NT2/D1 (cell line): ENCODE measurements around the gene NKX2-4.

Experiments
- DNase-seq: peaks from one replicate; pipeline ENCODE4 v3.0.0-alpha.2; 2011; ENCODE audit warnings: low read depth, low spot score
- H3K27me3 ChIP-seq: 2 replicates; pipeline ENCODE4 v1.6.0; 2011; ENCODE audit warnings: mild to moderate bottlenecking; ENCODE audit not compliant: insufficient read length, insufficient read depth
- H3K36me3 ChIP-seq: 2 replicates; pipeline ENCODE4 v1.6.1; 2011; ENCODE audit warnings: mild to moderate bottlenecking, low read length, mixed read lengths; ENCODE audit not compliant: insufficient read depth, insufficient read length
- H3K4me1 ChIP-seq: 2 replicates; pipeline ENCODE4 v1.5.1; 2011; ENCODE audit not compliant: insufficient read depth, insufficient read length
- H3K4me3 ChIP-seq: 2 replicates; pipeline ENCODE4 v1.5.1; 2011; ENCODE audit warnings: low read depth; ENCODE audit not compliant: insufficient read length
- H3K9ac ChIP-seq: 2 replicates; pipeline ENCODE4 v1.6.0; 2011; ENCODE audit warnings: low read depth; ENCODE audit not compliant: insufficient read length
- H3K9me3 ChIP-seq: 2 replicates; pipeline ENCODE4 v1.5.1; 2011; ENCODE audit warnings: mild to moderate bottlenecking, low read length; ENCODE audit not compliant: insufficient read depth
- SUZ12 ChIP-seq: IDR thresholded peaks from 2 replicates; pipeline ENCODE4 v1.6.1; 2011; ENCODE audit not compliant: insufficient read length, insufficient read depth; ENCODE audit errors: extremely low read depth
- YY1 ChIP-seq: IDR thresholded peaks from 2 replicates; pipeline ENCODE4 v1.6.1; 2011; ENCODE audit not compliant: insufficient read length, insufficient read depth
- ZNF274 ChIP-seq: IDR thresholded peaks from 2 replicates; pipeline ENCODE4 v1.6.1; 2011; ENCODE audit warnings: mild to moderate bottlenecking, low read depth, low read length

The NKX2-4 gene

GRCh38 chr20:21358737-21359136 lies 38.6 kb downstream of the NKX2-4 start:
- no peaks in the 10 kb centered on the region for H3K9me3 ChIP-seq
- H3K4me1 ChIP-seq, result no peaks in the 10 kb centered on the region
- no peak for TF ChIP-seq SUZ12
- no peak for TF ChIP-seq YY1
- no peak for TF ChIP-seq ZNF274
- no peaks in the 10 kb centered on the region for H3K27me3 ChIP-seq
- DNase-seq, result no peak
- no peak overlapping the region for H3K9ac ChIP-seq
- peaks cover 67% of the 10 kb centered on the region for H3K36me3 ChIP-seq
- no peak overlapping the region for H3K4me3 ChIP-seq

- H3K27me3 ChIP-seq, result no peaks in the 10 kb centered on the region
- no peaks in the 10 kb centered on the region for H3K4me1 ChIP-seq
- H3K9ac ChIP-seq, result no peak overlapping the region
- H3K36me3 ChIP-seq, result peaks cover 60% of the 10 kb centered on the region
- no peak for DNase-seq
- no peak for TF ChIP-seq YY1
- no peak for TF ChIP-seq SUZ12
- TF ChIP-seq ZNF274, result no peak
- no peak overlapping the region for H3K4me3 ChIP-seq
- H3K9me3 ChIP-seq, result no peaks in the 10 kb centered on the region
Observed at GRCh38 chr20:21357844-21358243, 39.5 kb downstream of the NKX2-4 start.

- TF ChIP-seq YY1, result no peak
- TF ChIP-seq ZNF274, result no peak
- TF ChIP-seq SUZ12, result no peak
- Histone ChIP-seq H3K36me3 (peaks cover 52% of the 10 kb centered on the region), H3K4me1 (no peaks in the 10 kb centered on the region), H3K9ac (no peak overlapping the region), H3K9me3 (no peaks in the 10 kb centered on the region), H3K4me3 (no peak overlapping the region), H3K27me3 (no peaks in the 10 kb centered on the region)
- no peak for DNase-seq
Observed at GRCh38 chr20:21356386-21356785, 40.9 kb downstream of the NKX2-4 start.

- DNase-seq, result no peak
- Histone ChIP-seq H3K4me1 (no peaks in the 10 kb centered on the region), H3K9ac (no peak overlapping the region), H3K4me3 (no peak overlapping the region), H3K27me3 (no peaks in the 10 kb centered on the region), H3K36me3 (peaks cover 52% of the 10 kb centered on the region), H3K9me3 (no peaks in the 10 kb centered on the region)
- no peak for TF ChIP-seq ZNF274
- no peak for TF ChIP-seq SUZ12
- no peak for TF ChIP-seq YY1
Observed at GRCh38 chr20:21355981-21356380, 41.3 kb downstream of the NKX2-4 start.

- H3K4me3 ChIP-seq, result no peak overlapping the region
- TF ChIP-seq SUZ12, result no peak
- no peak for TF ChIP-seq ZNF274
- no peak for TF ChIP-seq YY1
- no peak for DNase-seq
- H3K9ac ChIP-seq, result no peak overlapping the region
- no peaks in the 10 kb centered on the region for H3K4me1 ChIP-seq
- peaks cover 53% of the 10 kb centered on the region for H3K36me3 ChIP-seq
- no peaks in the 10 kb centered on the region for H3K27me3 ChIP-seq
- no peaks in the 10 kb centered on the region for H3K9me3 ChIP-seq
Observed at GRCh38 chr20:21353236-21353635, 44.1 kb downstream of the NKX2-4 start.

GRCh38 chr20:21352703-21353102 lies 44.6 kb downstream of the NKX2-4 start:
- Histone ChIP-seq H3K9ac (no peak overlapping the region), H3K4me1 (no peaks in the 10 kb centered on the region), H3K36me3 (peaks cover 55% of the 10 kb centered on the region), H3K27me3 (no peaks in the 10 kb centered on the region), H3K4me3 (no peak overlapping the region), H3K9me3 (no peaks in the 10 kb centered on the region)
- TF ChIP-seq YY1, result no peak
- TF ChIP-seq SUZ12, result no peak
- TF ChIP-seq ZNF274, result no peak
- no peak for DNase-seq
